Osteoblast (primary cell): ENCODE results near the gene DNAJC1. TPM values are rescaled to one million over a fixed set of nuclear protein-coding genes. Genes with fewer than 3 reads are reported as not detected.

Experiments used
- DNase-seq: peaks from one replicate; pipeline ENCODE4 v3.0.0; 2011; ENCODE audit warnings: low spot score, mixed read lengths; ENCODE audit not compliant: insufficient read length; ENCODE audit errors: missing footprints
- H2AFZ ChIP-seq: 2 replicates; pipeline ENCODE4 v1.6.0; 2011; ENCODE audit warnings: mild to moderate bottlenecking, low read length
- H3K27ac ChIP-seq: 2 replicates; pipeline ENCODE4 v1.5.1; 2011; ENCODE audit warnings: mild to moderate bottlenecking, low read depth, low read length, moderate library complexity
- H3K27me3 ChIP-seq: 2 replicates; pipeline ENCODE4 v1.6.0; 2012; ENCODE audit warnings: mild to moderate bottlenecking, control low read depth, inconsistent platforms, low read length, moderate library complexity; ENCODE audit not compliant: insufficient read depth
- H3K36me3 ChIP-seq: 2 replicates; pipeline ENCODE4 v1.5.1; 2011; ENCODE audit warnings: mild to moderate bottlenecking, low read length, control low read depth, moderate library complexity; ENCODE audit not compliant: insufficient read depth
- H3K4me1 ChIP-seq: 2 replicates; pipeline ENCODE4 v1.5.1; 2011; ENCODE audit warnings: mild to moderate bottlenecking, low read length, control low read depth, moderate library complexity; ENCODE audit not compliant: insufficient read depth
- H3K4me2 ChIP-seq: 2 replicates; pipeline ENCODE4 v1.6.0; 2011; ENCODE audit warnings: mild to moderate bottlenecking, low read length; ENCODE audit not compliant: insufficient read depth
- H3K4me3 ChIP-seq: fragments of 200-600 bp; sonication (generic); 3 replicates; pipeline ENCODE4 v1.5.1; 2012; ENCODE audit warnings: mild to moderate bottlenecking, low read length, inconsistent platforms; ENCODE audit not compliant: insufficient read depth
- H3K79me2 ChIP-seq: 2 replicates; pipeline ENCODE4 v1.6.0; 2012; ENCODE audit warnings: mild to moderate bottlenecking, low read length, control low read depth, inconsistent platforms; ENCODE audit not compliant: insufficient read depth
- H3K9me3 ChIP-seq: 2 replicates; pipeline ENCODE4 v1.5.1; 2011; ENCODE audit warnings: low read depth, low read length, control low read depth
- H4K20me1 ChIP-seq: 2 replicates; pipeline ENCODE4 v1.6.0; 2012; ENCODE audit warnings: mild to moderate bottlenecking, low read length, control low read depth; ENCODE audit not compliant: insufficient read depth
- total RNA-seq: library from RNA; depleted of rRNA; stranded (reverse); fragments of >200 nt; gene quantifications from 2 replicates; pipeline ENCODE4 v1.2.3, GENCODE V29; 2012
- TF ChIP-seq, protein P1 (sequence below): IDR thresholded peaks from 2 replicates; pipeline ENCODE4 v1.5.1; 2011; ENCODE audit warnings: mild to moderate bottlenecking, low read depth, low read length, moderate library complexity; ENCODE audit errors: extremely low read depth

Gene DNAJC1, protein sequence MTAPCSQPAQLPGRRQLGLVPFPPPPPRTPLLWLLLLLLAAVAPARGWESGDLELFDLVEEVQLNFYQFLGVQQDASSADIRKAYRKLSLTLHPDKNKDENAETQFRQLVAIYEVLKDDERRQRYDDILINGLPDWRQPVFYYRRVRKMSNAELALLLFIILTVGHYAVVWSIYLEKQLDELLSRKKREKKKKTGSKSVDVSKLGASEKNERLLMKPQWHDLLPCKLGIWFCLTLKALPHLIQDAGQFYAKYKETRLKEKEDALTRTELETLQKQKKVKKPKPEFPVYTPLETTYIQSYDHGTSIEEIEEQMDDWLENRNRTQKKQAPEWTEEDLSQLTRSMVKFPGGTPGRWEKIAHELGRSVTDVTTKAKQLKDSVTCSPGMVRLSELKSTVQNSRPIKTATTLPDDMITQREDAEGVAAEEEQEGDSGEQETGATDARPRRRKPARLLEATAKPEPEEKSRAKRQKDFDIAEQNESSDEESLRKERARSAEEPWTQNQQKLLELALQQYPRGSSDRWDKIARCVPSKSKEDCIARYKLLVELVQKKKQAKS
- total RNA-seq, result 83.1 and 83.2 TPM in 2 replicates

DNA sequence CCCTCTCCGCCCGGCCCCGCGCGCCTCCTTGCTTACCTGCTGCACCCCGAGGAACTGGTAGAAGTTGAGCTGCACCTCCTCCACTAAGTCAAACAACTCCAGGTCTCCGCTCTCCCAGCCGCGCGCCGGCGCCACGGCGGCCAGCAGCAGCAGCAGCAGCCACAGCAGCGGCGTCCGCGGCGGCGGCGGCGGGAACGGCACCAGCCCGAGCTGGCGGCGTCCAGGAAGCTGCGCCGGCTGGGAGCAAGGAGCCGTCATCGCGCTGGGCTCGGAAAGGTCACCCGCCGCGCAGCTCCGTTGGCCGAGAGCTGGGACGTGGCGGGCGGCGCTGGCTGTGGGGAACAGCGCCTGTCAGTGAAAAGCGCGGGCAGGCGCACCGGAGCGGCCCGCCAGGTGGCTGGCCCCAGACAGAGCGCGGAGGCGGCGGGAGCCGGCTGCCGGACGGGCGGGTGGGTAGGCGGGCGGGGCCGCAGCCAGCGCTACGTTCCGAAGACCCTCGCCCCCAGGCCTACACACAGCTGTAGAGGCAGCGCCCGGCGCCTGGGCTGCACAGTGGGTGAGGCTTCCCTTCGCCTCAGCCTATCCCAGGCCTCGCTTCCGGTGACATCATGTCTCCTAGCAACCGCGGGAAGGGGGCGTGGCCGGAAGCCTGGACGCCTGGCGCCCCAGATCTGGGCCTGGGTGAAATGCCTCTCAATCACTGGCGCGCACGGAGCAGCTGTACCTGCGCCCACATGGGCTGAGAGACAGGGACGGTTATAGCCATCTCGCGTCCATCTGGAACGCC is at the start of gene DNAJC1:
DNAJC1 (minus strand) TSS at position 554 of the 787 bp plus-strand sequence; CDS start at position 258, 296 bp downstream.
- Histone ChIP-seq H3K4me2 (peak within 1 kb of the TSS; percentile 80), H3K27me3 (no peaks in the 10 kb centered on the region), H2AFZ (peak within 1 kb of the TSS; percentile 97), H3K79me2 (peaks cover 46% of the 10 kb centered on the region), H4K20me1 (peaks cover 5% of the 10 kb centered on the region), H3K9me3 (no peaks in the 10 kb centered on the region), H3K27ac (peak within 1 kb of the TSS; percentile 78), H3K4me3 (peak within 1 kb of the TSS; percentile 94), H3K4me1 (peaks cover 11% of the 10 kb centered on the region), H3K36me3 (no peaks in the 10 kb centered on the region)
- TF ChIP-seq, protein P1, sequence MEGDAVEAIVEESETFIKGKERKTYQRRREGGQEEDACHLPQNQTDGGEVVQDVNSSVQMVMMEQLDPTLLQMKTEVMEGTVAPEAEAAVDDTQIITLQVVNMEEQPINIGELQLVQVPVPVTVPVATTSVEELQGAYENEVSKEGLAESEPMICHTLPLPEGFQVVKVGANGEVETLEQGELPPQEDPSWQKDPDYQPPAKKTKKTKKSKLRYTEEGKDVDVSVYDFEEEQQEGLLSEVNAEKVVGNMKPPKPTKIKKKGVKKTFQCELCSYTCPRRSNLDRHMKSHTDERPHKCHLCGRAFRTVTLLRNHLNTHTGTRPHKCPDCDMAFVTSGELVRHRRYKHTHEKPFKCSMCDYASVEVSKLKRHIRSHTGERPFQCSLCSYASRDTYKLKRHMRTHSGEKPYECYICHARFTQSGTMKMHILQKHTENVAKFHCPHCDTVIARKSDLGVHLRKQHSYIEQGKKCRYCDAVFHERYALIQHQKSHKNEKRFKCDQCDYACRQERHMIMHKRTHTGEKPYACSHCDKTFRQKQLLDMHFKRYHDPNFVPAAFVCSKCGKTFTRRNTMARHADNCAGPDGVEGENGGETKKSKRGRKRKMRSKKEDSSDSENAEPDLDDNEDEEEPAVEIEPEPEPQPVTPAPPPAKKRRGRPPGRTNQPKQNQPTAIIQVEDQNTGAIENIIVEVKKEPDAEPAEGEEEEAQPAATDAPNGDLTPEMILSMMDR, result no peak
- DNase-seq, result peak; percentile 95

DNA sequence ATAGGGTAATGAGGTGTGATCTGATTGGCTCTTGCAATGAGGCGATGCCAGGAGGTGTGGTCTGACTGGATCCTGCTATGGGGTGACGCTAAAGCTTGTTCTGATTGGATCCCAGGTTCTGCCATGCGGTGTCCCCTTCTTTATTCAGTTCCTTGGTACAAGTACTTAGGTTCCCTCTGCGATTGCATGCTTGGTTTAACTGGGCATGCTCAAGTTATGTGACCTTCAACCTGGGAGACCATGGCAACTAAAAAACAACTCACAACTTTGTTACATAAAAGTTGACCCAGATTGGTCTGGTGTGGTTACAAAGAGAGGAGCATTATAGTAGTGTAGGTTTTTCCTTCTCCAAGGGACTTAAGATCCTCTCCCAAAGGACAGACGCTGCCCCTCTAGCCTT is 49.5 kb upstream of the DNAJC1 start:
- no peak for DNase-seq
- Histone ChIP-seq H3K27me3 (no peaks in the 10 kb centered on the region), H3K4me3 (no peak overlapping the region), H3K4me2 (no peak overlapping the region), H4K20me1 (no peaks in the 10 kb centered on the region), H3K4me1 (no peaks in the 10 kb centered on the region), H2AFZ (no peak overlapping the region), H3K27ac (no peak overlapping the region), H3K9me3 (no peaks in the 10 kb centered on the region), H3K79me2 (no peaks in the 10 kb centered on the region), H3K36me3 (no peaks in the 10 kb centered on the region)
- TF ChIP-seq, protein P1, result no peak

DNA sequence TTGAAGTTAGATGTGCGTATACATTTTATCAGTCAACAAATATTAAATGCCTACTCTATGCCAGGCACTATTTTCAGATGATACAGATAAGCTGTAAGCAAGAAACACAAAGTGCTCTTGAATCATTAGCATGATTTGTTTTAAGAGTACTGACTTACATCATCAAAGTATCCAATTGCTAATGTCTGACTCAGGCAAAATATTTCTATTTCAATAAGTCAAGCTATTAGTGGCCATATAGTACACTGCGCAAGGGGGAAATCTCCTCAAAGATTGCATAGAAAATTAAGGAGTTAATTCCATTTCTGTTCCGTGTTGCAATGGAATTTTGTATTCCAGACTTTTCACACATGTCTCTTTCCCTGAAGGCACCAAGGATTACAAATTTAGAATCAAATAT is 46.1 kb upstream of the DNAJC1 start:
- no peak overlapping the region for H2AFZ ChIP-seq
- no peaks in the 10 kb centered on the region for H3K79me2 ChIP-seq
- H3K4me3 ChIP-seq, result no peak overlapping the region
- no peaks in the 10 kb centered on the region for H3K27me3 ChIP-seq
- no peak overlapping the region for H3K27ac ChIP-seq
- no peaks in the 10 kb centered on the region for H3K9me3 ChIP-seq
- H4K20me1 ChIP-seq, result no peaks in the 10 kb centered on the region
- no peak for DNase-seq
- TF ChIP-seq, protein P1, result no peak
- H3K4me1 ChIP-seq, result no peaks in the 10 kb centered on the region
- H3K36me3 ChIP-seq, result no peaks in the 10 kb centered on the region
- no peak overlapping the region for H3K4me2 ChIP-seq

GRCh38 chr10:22047812-22048211 is 44.3 kb upstream of the DNAJC1 start:
- no peaks in the 10 kb centered on the region for H3K36me3 ChIP-seq
- no peaks in the 10 kb centered on the region for H3K79me2 ChIP-seq
- H3K27ac ChIP-seq, result no peak overlapping the region
- TF ChIP-seq, protein P1, result no peak
- H4K20me1 ChIP-seq, result no peaks in the 10 kb centered on the region
- H3K9me3 ChIP-seq, result no peaks in the 10 kb centered on the region
- H3K4me3 ChIP-seq, result no peak overlapping the region
- no peak overlapping the region for H3K4me2 ChIP-seq
- H3K27me3 ChIP-seq, result no peaks in the 10 kb centered on the region
- H3K4me1 ChIP-seq, result no peaks in the 10 kb centered on the region
- no peak overlapping the region for H2AFZ ChIP-seq
- no peak for DNase-seq
